Sigmoid colon (tissue), 7 donors: ENCODE results near the gene NLGN1. TPM values are rescaled to one million over a fixed set of nuclear protein-coding genes. Genes with fewer than 3 reads are reported as not detected.

Experiments
- DNase-seq: peaks from one replicate; pipeline ENCODE4 v3.0.0-alpha.2; 2019
- H3K27ac ChIP-seq, 4 donors: fragments of 200-600 bp; sonication (generic); one replicate each; pipeline ENCODE4 v1.5.1; 2016 to 2019; ENCODE audit warnings: mild to moderate bottlenecking in 1 of 4
- H3K27me3 ChIP-seq, 3 donors: fragments of 200-600 bp; sonication (generic); one replicate each; pipeline ENCODE4 v1.5.1; 2019; ENCODE audit warnings: mild to moderate bottlenecking in 1 of 3
- H3K36me3 ChIP-seq, 4 donors: fragments of 200-600 bp; sonication (generic); one replicate each; pipeline ENCODE4 v1.5.1; 2016 to 2019
- H3K4me1 ChIP-seq, 4 donors: fragments of 200-600 bp; sonication (generic); one replicate each; pipeline ENCODE4 v1.5.1; 2017 to 2019
- H3K4me3 ChIP-seq, 4 donors: fragments of 200-600 bp; sonication (generic); one replicate each; pipeline ENCODE4 v1.5.1; 2017 to 2019; ENCODE audit warnings: mild to moderate bottlenecking in 2 of 4, moderate library complexity in 1 of 4
- H3K9me3 ChIP-seq, 4 donors: fragments of 200-600 bp in 3 of 4; sonication (generic) in 3 of 4; one replicate each; pipeline versions ENCODE4 v1.5.1 to v1.6.1; 2013 to 2019
- EP300 ChIP-seq, 4 donors: sonication (generic); formaldehyde crosslinking; IDR thresholded peaks; one replicate each; pipeline ENCODE4 v1.6.1; 2017; ENCODE audit warnings: antibody characterized with exemption in 4 of 4
- POLR2A ChIP-seq, 2 donors: fragments of 450-650 bp; IDR thresholded peaks; one replicate each; pipeline ENCODE4 v1.6.1; 2016; ENCODE audit warnings: antibody characterized with exemption in 2 of 2, mild to moderate bottlenecking in 2 of 2, moderate library complexity in 2 of 2
- POLR2AphosphoS5 ChIP-seq, 4 donors: sonication (generic); formaldehyde crosslinking; IDR thresholded peaks; one replicate each; pipeline ENCODE4 v1.6.1; 2017; ENCODE audit warnings: antibody characterized with exemption in 4 of 4
- WGBS, 2 donors: extraction: QIAGEN DNeasy Blood & Tissue Kit; methylation state at CpG; one replicate each; pipeline ENCODE4 v1.1.7; 2013; 5-methylcytosine and 5-hydroxymethylcytosine counted together
- intact Hi-C: fragments of 100-400 bp; cut with DNase I; formaldehyde crosslinking; loops from one replicate; pipeline ENCODE4 v1.15.1; 2023
- polyA plus RNA-seq, 3 donors: library from polyadenylated mRNA; stranded (reverse); fragments of 200-250 nt; gene quantifications; one replicate each; pipeline ENCODE4 v1.2.3, GENCODE V29; 2013
- total RNA-seq, 4 donors: library from RNA; depleted of rRNA; stranded (reverse); fragments of >200 nt; gene quantifications; one replicate each; pipeline ENCODE4 v1.1.0, GENCODE V29; 2016
- TF ChIP-seq, protein P1 (sequence below), 4 experiments: fragments of 450-650 bp in 3 of 4; fragments of 200-600 bp in 1 of 4; IDR thresholded peaks; one replicate each; pipeline ENCODE4 v1.5.1; 2016 to 2019; ENCODE audit warnings: antibody characterized with exemption in 4 of 4, mild to moderate bottlenecking in 3 of 4, moderate library complexity in 2 of 4
- donor health status: healthy with polysubstance abuse.
- donor health status: Bipolar disorder and iron deficiency.
- donor health status: healthy.

NLGN1 gene
- total and polyA plus RNA-seq, 7 donors: under 0.01 to 33.5 (median 28.3) TPM; not detected in 1

DNA sequence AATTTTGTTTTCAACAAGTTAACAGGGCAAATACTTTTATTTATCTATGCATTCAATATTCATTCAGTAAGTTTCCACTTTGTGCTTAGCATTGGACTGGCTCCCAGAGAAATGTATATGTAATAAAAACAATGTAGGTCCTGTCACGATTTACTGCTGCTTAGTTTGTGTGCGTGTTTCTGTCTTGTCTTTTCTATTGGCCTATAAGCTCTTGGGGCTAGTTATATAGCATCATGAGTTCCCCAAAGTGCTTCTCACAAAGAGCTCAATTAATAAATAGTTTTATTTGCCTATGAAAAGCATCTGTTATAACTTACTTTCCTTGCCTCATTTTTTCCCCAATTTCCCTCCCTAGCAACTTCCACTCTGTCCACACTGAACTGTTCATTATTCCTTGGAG is 794.9 kb downstream of the NLGN1 start:
- no peak overlapping the region for H3K27ac ChIP-seq
- no peak overlapping the region for H3K4me3 ChIP-seq
- no peaks in the 10 kb centered on the region for H3K27me3 ChIP-seq
- peaks cover 0 to 8% (median 0%) of the 10 kb centered on the region in 4 donors for H3K4me1 ChIP-seq
- H3K36me3 ChIP-seq: no peaks in the 10 kb centered on the region
- H3K9me3 ChIP-seq: no peaks in the 10 kb centered on the region
- DNase-seq: no peak
- 70 to 84% methylated on average over 2 of the region's 2 CpGs for WGBS, 2 donors
- intact Hi-C loops: no loop called here
- TF ChIP-seq EP300 (IDR thresholded peaks at IDR 0.05) (no peak), POLR2A (IDR thresholded peaks at IDR 0.05) (no peak), POLR2AphosphoS5 (IDR thresholded peaks at IDR 0.05) (no peak)
- TF ChIP-seq, protein P1, sequence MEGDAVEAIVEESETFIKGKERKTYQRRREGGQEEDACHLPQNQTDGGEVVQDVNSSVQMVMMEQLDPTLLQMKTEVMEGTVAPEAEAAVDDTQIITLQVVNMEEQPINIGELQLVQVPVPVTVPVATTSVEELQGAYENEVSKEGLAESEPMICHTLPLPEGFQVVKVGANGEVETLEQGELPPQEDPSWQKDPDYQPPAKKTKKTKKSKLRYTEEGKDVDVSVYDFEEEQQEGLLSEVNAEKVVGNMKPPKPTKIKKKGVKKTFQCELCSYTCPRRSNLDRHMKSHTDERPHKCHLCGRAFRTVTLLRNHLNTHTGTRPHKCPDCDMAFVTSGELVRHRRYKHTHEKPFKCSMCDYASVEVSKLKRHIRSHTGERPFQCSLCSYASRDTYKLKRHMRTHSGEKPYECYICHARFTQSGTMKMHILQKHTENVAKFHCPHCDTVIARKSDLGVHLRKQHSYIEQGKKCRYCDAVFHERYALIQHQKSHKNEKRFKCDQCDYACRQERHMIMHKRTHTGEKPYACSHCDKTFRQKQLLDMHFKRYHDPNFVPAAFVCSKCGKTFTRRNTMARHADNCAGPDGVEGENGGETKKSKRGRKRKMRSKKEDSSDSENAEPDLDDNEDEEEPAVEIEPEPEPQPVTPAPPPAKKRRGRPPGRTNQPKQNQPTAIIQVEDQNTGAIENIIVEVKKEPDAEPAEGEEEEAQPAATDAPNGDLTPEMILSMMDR (IDR thresholded peaks at IDR 0.05): no peak

GRCh38 chr3:174193604-174194003 is 796.1 kb downstream of the NLGN1 start:
- H3K27me3 ChIP-seq: no peaks in the 10 kb centered on the region
- no peak overlapping the region for H3K4me3 ChIP-seq
- no peaks in the 10 kb centered on the region for H3K36me3 ChIP-seq
- peaks cover 0 to 3% (median 0%) of the 10 kb centered on the region in 4 donors for H3K4me1 ChIP-seq
- intact Hi-C loops: no loop called here
- no peaks in the 10 kb centered on the region for H3K9me3 ChIP-seq
- no peak for TF ChIP-seq EP300 (IDR thresholded peaks at IDR 0.05)
- no peak for TF ChIP-seq POLR2A (IDR thresholded peaks at IDR 0.05)
- TF ChIP-seq, protein P1 (IDR thresholded peaks at IDR 0.05): no peak
- no peak for TF ChIP-seq POLR2AphosphoS5 (IDR thresholded peaks at IDR 0.05)
- no peak for DNase-seq
- no peak overlapping the region for H3K27ac ChIP-seq

DNA sequence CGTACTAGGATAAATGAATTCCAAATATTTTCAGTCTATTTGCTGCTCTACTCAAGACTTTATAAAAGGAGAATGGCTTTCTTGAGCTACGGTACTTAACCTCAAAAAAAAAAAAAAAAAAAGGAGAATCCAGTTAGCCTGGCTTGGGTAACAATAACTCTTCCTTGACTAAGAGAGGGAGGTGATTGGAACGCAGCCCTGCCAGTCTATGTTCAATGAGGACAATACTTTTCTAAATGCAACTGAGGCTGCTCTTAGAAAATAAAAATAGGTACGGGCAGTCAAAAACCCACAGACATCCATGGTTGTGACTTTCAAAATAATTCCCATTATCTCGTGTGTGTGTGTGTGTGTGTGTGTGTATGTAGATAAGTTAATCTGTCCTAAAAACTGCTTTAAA is 799.9 kb downstream of the NLGN1 start:
- intact Hi-C loops: no loop called here
- no peak for DNase-seq
- WGBS, 2 donors: 82 to 83% methylated on average over 5 of the region's 5 CpGs
- Histone ChIP-seq H3K4me1 (no peaks in the 10 kb centered on the region), H3K4me3 (no peak overlapping the region), H3K27ac (no peak overlapping the region), H3K36me3 (no peaks in the 10 kb centered on the region), H3K27me3 (no peaks in the 10 kb centered on the region), H3K9me3 (no peaks in the 10 kb centered on the region)
- TF ChIP-seq POLR2A (IDR thresholded peaks at IDR 0.05): no peak
- no peak for TF ChIP-seq POLR2AphosphoS5 (IDR thresholded peaks at IDR 0.05)
- TF ChIP-seq EP300 (IDR thresholded peaks at IDR 0.05): no peak
- TF ChIP-seq, protein P1 (IDR thresholded peaks at IDR 0.05): no peak

- H3K4me1 ChIP-seq: no peaks in the 10 kb centered on the region
- H3K27me3 ChIP-seq: no peaks in the 10 kb centered on the region
- no peak overlapping the region for H3K27ac ChIP-seq
- DNase-seq: no peak
- H3K36me3 ChIP-seq: no peaks in the 10 kb centered on the region
- no peaks in the 10 kb centered on the region for H3K9me3 ChIP-seq
- TF ChIP-seq POLR2A (IDR thresholded peaks at IDR 0.05) (no peak), EP300 (IDR thresholded peaks at IDR 0.05) (no peak), POLR2AphosphoS5 (IDR thresholded peaks at IDR 0.05) (no peak)
- TF ChIP-seq, protein P1 (IDR thresholded peaks at IDR 0.05): no peak
- intact Hi-C loops: no loop called here
- H3K4me3 ChIP-seq: no peak overlapping the region
- WGBS, 2 donors: 7 to 55% methylated on average over 1 of the region's 1 CpG
Measured at GRCh38 chr3:174198199-174198598, 800.7 kb downstream of the NLGN1 start.

DNA sequence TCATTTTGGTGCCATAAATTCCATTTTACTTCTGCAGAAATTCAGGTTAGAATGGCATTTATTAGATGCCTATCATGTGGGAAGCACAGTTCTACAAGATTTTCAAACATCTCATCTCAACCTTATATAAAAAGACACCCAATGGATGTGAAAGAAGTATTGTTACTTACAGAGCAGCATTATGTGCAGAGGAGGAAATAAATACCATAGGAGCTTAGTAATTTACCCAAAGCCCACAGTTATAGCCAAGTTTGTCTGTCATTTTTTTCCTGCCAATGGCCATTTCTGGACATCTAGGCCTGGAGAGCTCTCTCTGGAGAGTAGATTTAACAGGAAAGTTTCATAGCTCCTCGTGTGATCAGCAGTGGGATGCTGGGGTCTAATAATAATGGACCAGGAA is 802.2 kb downstream of the NLGN1 start:
- Histone ChIP-seq H3K4me3 (no peak overlapping the region), H3K27me3 (no peaks in the 10 kb centered on the region), H3K4me1 (no peaks in the 10 kb centered on the region), H3K27ac (no peak overlapping the region), H3K36me3 (no peaks in the 10 kb centered on the region), H3K9me3 (no peaks in the 10 kb centered on the region)
- intact Hi-C loops: no loop called here
- TF ChIP-seq POLR2A (IDR thresholded peaks at IDR 0.05) (no peak), POLR2AphosphoS5 (IDR thresholded peaks at IDR 0.05) (no peak), EP300 (IDR thresholded peaks at IDR 0.05) (no peak)
- TF ChIP-seq, protein P1 (IDR thresholded peaks at IDR 0.05): no peak
- 64 to 78% methylated on average over 1 of the region's 1 CpG for WGBS, 2 donors
- no peak for DNase-seq
